ENCODE results near the gene APC. TPM values are rescaled to one million over a fixed set of nuclear protein-coding genes. Genes with fewer than 3 reads are reported as not detected.
A peak's percentile ranks its signal among the peaks of the same experiment; 100 is the strongest.

Gene APC
- total RNA-seq = 100 to 1,000 TPM; 106 to 166 (median 121) TPM

DNA sequence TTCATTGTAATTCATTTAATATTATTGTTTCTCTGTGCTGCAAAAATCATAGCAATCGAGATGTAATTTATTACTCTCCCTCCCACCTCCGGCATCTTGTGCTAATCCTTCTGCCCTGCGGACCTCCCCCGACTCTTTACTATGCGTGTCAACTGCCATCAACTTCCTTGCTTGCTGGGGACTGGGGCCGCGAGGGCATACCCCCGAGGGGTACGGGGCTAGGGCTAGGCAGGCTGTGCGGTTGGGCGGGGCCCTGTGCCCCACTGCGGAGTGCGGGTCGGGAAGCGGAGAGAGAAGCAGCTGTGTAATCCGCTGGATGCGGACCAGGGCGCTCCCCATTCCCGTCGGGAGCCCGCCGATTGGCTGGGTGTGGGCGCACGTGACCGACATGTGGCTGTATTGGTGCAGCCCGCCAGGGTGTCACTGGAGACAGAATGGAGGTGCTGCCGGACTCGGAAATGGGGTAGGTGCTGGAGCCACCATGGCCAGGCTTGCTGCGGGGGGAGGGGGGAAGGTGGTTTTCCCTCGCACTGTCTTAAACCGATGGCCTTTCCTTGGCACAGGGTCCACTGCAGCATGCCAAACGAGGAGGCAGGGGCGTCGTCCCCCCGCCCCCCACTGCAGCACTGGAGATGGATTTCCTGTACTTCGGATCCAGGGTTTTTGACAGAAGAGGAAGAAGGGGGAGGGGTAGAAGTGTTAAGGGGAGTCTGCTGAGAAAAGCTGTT lies at the start of gene APC:
APC (plus strand) TSS at position 423 of the 728 bp plus-strand sequence. CDS start 17,006 bp downstream, outside the sequence.
- Histone ChIP-seq H3K27ac (replicated peaks in 1 of 4) (peak within 1 kb of the TSS; percentile 74 to 82 (median 76)), H3K27me3 (no peaks in the 10 kb centered on the region), H3K36me3 (no peaks in the 10 kb centered on the region), H3K4me1 (peaks cover 12 to 81% (median 52%) of the 10 kb centered on the region in 4 donors), H3K9me3 (no peaks in the 10 kb centered on the region), H3K4me3 (peak within 1 kb of the TSS; percentile 61 to 71 (median 66))
- peak; percentile 98 for DNase-seq (ENCODE audit: extremely low spot score)
- 0% methylated on average over 28 of the region's 36 CpGs for WGBS
- intact Hi-C loops (cut with DNase I) = no loop called here
- TF ChIP-seq, protein P1, sequence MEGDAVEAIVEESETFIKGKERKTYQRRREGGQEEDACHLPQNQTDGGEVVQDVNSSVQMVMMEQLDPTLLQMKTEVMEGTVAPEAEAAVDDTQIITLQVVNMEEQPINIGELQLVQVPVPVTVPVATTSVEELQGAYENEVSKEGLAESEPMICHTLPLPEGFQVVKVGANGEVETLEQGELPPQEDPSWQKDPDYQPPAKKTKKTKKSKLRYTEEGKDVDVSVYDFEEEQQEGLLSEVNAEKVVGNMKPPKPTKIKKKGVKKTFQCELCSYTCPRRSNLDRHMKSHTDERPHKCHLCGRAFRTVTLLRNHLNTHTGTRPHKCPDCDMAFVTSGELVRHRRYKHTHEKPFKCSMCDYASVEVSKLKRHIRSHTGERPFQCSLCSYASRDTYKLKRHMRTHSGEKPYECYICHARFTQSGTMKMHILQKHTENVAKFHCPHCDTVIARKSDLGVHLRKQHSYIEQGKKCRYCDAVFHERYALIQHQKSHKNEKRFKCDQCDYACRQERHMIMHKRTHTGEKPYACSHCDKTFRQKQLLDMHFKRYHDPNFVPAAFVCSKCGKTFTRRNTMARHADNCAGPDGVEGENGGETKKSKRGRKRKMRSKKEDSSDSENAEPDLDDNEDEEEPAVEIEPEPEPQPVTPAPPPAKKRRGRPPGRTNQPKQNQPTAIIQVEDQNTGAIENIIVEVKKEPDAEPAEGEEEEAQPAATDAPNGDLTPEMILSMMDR (IDR thresholded peaks at IDR 0.05) = peak in 1 of 3 experiments; percentile 15
- TF ChIP-seq POLR2AphosphoS5 (IDR thresholded peaks at IDR 0.05) (peak; percentile 73 to 77), POLR2A (IDR thresholded peaks at IDR 0.05; ENCODE audit: low read depth) (no peak)

DNA sequence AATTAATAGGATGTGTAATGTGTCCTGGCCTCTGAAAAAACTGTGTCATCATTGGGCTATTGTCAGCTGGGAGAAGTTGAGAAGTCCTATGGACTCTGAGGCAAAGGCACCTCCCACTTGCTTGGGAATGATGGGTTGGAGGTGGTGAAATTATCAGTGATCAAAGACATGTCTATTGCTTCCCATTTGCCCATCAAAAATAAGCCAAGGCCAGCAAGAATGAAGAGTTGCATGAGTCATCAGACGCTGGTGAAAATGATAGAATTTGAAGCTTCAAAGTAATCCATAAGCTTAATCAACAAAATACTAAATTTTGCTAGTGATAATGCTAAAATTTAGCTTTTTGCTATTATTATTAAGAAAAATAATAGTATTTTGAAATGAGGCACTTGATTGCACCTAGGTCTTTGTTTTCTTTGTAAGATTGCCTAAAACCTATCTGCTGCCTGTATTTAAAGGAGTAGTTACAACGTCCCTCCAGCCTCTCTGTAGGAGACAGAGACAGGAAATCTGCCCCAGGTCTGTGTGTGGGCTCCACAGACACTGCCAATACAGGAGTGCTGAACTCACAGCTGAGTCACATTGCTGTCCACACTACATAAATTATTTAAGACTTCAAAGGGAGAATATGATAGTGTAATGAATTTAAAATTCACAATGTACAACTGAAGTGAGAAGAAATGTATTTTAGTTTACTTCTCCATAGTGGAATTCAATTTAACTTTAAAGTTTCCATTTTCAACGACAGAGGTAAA lies 48.4 kb upstream of the APC start:
- Histone ChIP-seq H3K4me1 (peaks cover 14 to 33% (median 26%) of the 10 kb centered on the region in 4 donors), H3K27me3 (no peaks in the 10 kb centered on the region), H3K36me3 (no peaks in the 10 kb centered on the region), H3K9me3 (no peaks in the 10 kb centered on the region), H3K4me3 (no peak overlapping the region), H3K27ac (replicated peaks in 1 of 4) (no peak overlapping the region)
- intact Hi-C loops (cut with DNase I) = no loop called here
- TF ChIP-seq, protein P1 (IDR thresholded peaks at IDR 0.05) = no peak
- TF ChIP-seq POLR2A (IDR thresholded peaks at IDR 0.05; ENCODE audit: low read depth) (no peak), EP300 (IDR thresholded peaks at IDR 0.05) (no peak)
- 46% methylated on average over 3 of the region's 3 CpGs for WGBS
- DNase-seq (ENCODE audit: extremely low spot score) = peak; percentile 17

DNA sequence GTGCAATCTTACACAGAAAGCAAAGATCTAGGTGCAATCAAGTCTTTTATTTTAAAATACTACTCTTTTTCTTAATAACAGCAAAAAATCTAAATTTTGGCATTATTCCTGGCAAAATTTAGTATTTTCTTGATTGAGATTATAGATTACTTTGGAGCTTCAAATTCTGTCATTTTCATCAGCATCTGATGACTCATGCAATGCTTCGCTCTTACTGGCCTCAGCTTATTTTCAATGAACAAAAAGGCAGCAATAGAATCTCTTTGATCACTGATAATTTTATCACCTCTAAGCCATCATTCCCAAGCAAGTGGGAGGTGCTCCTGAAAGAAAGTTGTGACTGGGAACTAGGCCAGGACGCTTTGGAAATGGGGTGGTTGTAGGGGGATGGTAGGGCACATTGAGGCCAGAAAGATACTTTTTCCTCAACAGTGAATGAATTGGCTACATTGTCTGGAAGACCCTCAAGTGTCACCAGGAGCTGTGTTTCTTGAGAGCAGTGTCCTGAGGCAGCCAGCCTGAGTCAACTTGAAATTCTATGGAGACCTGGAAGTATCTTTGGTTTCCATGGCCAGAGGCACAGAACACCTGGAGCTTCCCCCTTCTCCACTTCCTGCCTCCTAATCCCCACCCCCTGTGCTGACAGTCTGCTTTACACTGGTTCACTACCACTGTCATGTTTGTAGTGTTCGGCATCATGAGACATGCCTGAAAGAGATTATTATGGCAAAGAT lies 46.9 kb upstream of the APC start:
- no peak overlapping the region for H3K4me3 ChIP-seq
- no peak overlapping the region for H3K27ac ChIP-seq (replicated peaks in 1 of 4)
- peaks cover 4 to 19% (median 11%) of the 10 kb centered on the region in 4 donors for H3K4me1 ChIP-seq
- H3K9me3 ChIP-seq = no peaks in the 10 kb centered on the region
- intact Hi-C loops (cut with DNase I) = no loop called here
- H3K27me3 ChIP-seq = no peaks in the 10 kb centered on the region
- TF ChIP-seq, protein P1 (IDR thresholded peaks at IDR 0.05) = no peak
- TF ChIP-seq EP300 (IDR thresholded peaks at IDR 0.05) (no peak), POLR2AphosphoS5 (IDR thresholded peaks at IDR 0.05) (no peak)
- H3K36me3 ChIP-seq = no peaks in the 10 kb centered on the region
- peak; percentile 82 for DNase-seq (ENCODE audit: extremely low spot score)
- 87% methylated on average over 3 of the region's 3 CpGs for WGBS

DNA sequence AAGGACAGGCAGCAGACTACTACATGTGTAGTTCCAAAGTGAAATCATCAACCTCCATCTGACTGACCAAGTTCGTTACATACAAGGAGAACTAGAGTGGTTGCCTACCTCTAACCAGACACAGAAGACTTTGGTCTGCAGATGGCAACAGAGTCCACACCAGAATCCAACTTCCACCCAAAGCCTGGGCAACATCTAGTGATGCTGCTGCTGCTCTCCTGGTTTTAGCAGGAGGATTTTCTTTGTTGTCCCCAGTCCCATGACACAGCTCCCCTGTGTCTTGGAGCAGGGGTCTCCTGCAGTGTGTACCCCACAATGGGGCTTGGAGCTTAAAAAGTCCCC lies 46.4 kb upstream of the APC start:
- no peak overlapping the region for H3K4me3 ChIP-seq
- TF ChIP-seq EP300 (IDR thresholded peaks at IDR 0.05) = no peak
- no peak for TF ChIP-seq POLR2AphosphoS5 (IDR thresholded peaks at IDR 0.05)
- no peak for TF ChIP-seq POLR2A (IDR thresholded peaks at IDR 0.05; ENCODE audit: low read depth)
- TF ChIP-seq, protein P1 (IDR thresholded peaks at IDR 0.05) = no peak
- intact Hi-C loops (cut with DNase I) = no loop called here
- H3K27ac ChIP-seq (replicated peaks in 1 of 4) = no peak overlapping the region
- 89% methylated on average over 1 of the region's 1 CpG for WGBS
- no peaks in the 10 kb centered on the region for H3K9me3 ChIP-seq
- no peak for DNase-seq (ENCODE audit: extremely low spot score)
- H3K27me3 ChIP-seq = no peaks in the 10 kb centered on the region
- H3K36me3 ChIP-seq = no peaks in the 10 kb centered on the region
- H3K4me1 ChIP-seq = peaks cover 0 to 14% (median 7%) of the 10 kb centered on the region in 4 donors

Data from esophagus muscularis mucosa (tissue), 4 donors.